Progenitor cell of endocrine pancreas (in vitro differentiated cells): ENCODE results near the gene RBM43. TPM values are rescaled to one million over a fixed set of nuclear protein-coding genes. Genes with fewer than 3 reads are reported as not detected.
A peak's percentile ranks its signal among the peaks of the same experiment; 100 is the strongest.
"Not testable (repeated sequence)": the region's sequence is repeated elsewhere in the genome, so short reads cannot be mapped to it uniquely, and the experiment has no call there.

Experiments used
- DNase-seq: peaks from one replicate; pipeline ENCODE4 v3.0.0; 2021; ENCODE audit warnings: low spot score; ENCODE audit not compliant: unreplicated experiment
- H3K27ac Mint-ChIP-seq: 2 replicates; pipeline ENCODE4 v1.8.0; 2021; ENCODE audit warnings: mild to moderate bottlenecking, moderate library complexity, mixed read lengths
- H3K27me3 Mint-ChIP-seq: 2 replicates; pipeline ENCODE4 v1.8.0; 2021; ENCODE audit warnings: mixed read lengths
- H3K36me3 Mint-ChIP-seq: 2 replicates; pipeline ENCODE4 v1.8.0; 2022; ENCODE audit warnings: mixed read lengths; ENCODE audit not compliant: insufficient read depth
- H3K4me1 Mint-ChIP-seq: 2 replicates; pipeline ENCODE4 v1.8.0; 2021; ENCODE audit warnings: low read depth, mixed read lengths
- H3K4me3 Mint-ChIP-seq: 2 replicates; pipeline ENCODE4 v1.8.0; 2021; ENCODE audit warnings: low read depth, mild to moderate bottlenecking, moderate library complexity, mixed read lengths
- H3K9me3 Mint-ChIP-seq: 2 replicates; pipeline ENCODE4 v1.8.0; 2021; ENCODE audit warnings: low read depth, mixed read lengths
- CTCF ChIP-seq: fragments of 200-600 bp; sonication (generic); IDR thresholded peaks from one replicate; pipeline ENCODE4 v1.5.0; 2021; ENCODE audit warnings: antibody characterized with exemption, mild to moderate bottlenecking; ENCODE audit not compliant: unreplicated experiment
- total RNA-seq: library from RNA; stranded (reverse); gene quantifications from 2 replicates; pipeline ENCODE4 v1.2.1, GENCODE V29; 2021

Gene RBM43
- total RNA-seq, 1 donor from 2014 or later, result 4.6 TPM

GRCh38 chr2:151239624-151240023 is 22.0 kb downstream of the RBM43 start:
- DNase-seq, result no peak
- no peaks in the 10 kb centered on the region for H3K4me1 Mint-ChIP-seq
- H3K27ac Mint-ChIP-seq, result no peak overlapping the region
- H3K27me3 Mint-ChIP-seq, result no peaks in the 10 kb centered on the region
- no peaks in the 10 kb centered on the region for H3K9me3 Mint-ChIP-seq
- H3K4me3 Mint-ChIP-seq, result no peak overlapping the region
- no peak for TF ChIP-seq CTCF
- H3K36me3 Mint-ChIP-seq, result no peaks in the 10 kb centered on the region

GRCh38 chr2:151238527-151239487 is 22.9 kb downstream of the RBM43 start:
- Mint-ChIP-seq H3K4me1 (no peaks in the 10 kb centered on the region), H3K4me3 (no peak overlapping the region), H3K9me3 (no peaks in the 10 kb centered on the region), H3K27me3 (no peaks in the 10 kb centered on the region), H3K27ac (no peak overlapping the region), H3K36me3 (no peaks in the 10 kb centered on the region)
- peak; percentile 32 for DNase-seq
- peak; percentile 87 for TF ChIP-seq CTCF

GRCh38 chr2:151237422-151238025 is 24.1 kb downstream of the RBM43 start:
- Mint-ChIP-seq H3K27me3 (no peaks in the 10 kb centered on the region), H3K4me1 (no peaks in the 10 kb centered on the region), H3K36me3 (no peaks in the 10 kb centered on the region), H3K4me3 (no peak overlapping the region), H3K27ac (no peak overlapping the region), H3K9me3 (no peaks in the 10 kb centered on the region)
- DNase-seq, result no peak
- TF ChIP-seq CTCF, result no peak

GRCh38 chr2:151233760-151234159 is 27.9 kb downstream of the RBM43 start:
- peaks cover 11% of the 10 kb centered on the region for H3K9me3 Mint-ChIP-seq
- H3K4me3 Mint-ChIP-seq, H3K27me3 Mint-ChIP-seq, H3K27ac Mint-ChIP-seq, H3K36me3 Mint-ChIP-seq, DNase-seq, H3K4me1 Mint-ChIP-seq: not testable (repeated sequence)

- not testable (repeated sequence) for H3K36me3 Mint-ChIP-seq, H3K4me3 Mint-ChIP-seq, H3K27me3 Mint-ChIP-seq, H3K4me1 Mint-ChIP-seq, DNase-seq, H3K27ac Mint-ChIP-seq
- peaks cover 11% of the 10 kb centered on the region for H3K9me3 Mint-ChIP-seq
Measured at GRCh38 chr2:151233288-151233687, 28.4 kb downstream of the RBM43 start.

- Mint-ChIP-seq H3K27me3 (no peaks in the 10 kb centered on the region), H3K4me1 (peaks cover 4% of the 10 kb centered on the region), H3K27ac (no peak overlapping the region), H3K36me3 (no peaks in the 10 kb centered on the region), H3K9me3 (peaks cover 11% of the 10 kb centered on the region), H3K4me3 (no peak overlapping the region)
- TF ChIP-seq CTCF, result no peak
- DNase-seq, result no peak
Measured at GRCh38 chr2:151230627-151231140, 31.0 kb downstream of the RBM43 start.
